GM18505 (cell line): ENCODE results near the gene IRF7.

Experiments
- ATAC-seq: cut with Tn5 transposase; IDR thresholded peaks from one replicate; pipeline ENCODE4 v1.9.1; 2021; ENCODE audit not compliant: unreplicated experiment
- POLR2A ChIP-seq: IDR thresholded peaks from 4 replicates; pipeline ENCODE4 v1.6.1; 2011; ENCODE audit warnings: borderline replicate concordance; ENCODE audit not compliant: insufficient read depth, insufficient read length; ENCODE audit errors: extremely low read depth

Gene IRF7

DNA sequence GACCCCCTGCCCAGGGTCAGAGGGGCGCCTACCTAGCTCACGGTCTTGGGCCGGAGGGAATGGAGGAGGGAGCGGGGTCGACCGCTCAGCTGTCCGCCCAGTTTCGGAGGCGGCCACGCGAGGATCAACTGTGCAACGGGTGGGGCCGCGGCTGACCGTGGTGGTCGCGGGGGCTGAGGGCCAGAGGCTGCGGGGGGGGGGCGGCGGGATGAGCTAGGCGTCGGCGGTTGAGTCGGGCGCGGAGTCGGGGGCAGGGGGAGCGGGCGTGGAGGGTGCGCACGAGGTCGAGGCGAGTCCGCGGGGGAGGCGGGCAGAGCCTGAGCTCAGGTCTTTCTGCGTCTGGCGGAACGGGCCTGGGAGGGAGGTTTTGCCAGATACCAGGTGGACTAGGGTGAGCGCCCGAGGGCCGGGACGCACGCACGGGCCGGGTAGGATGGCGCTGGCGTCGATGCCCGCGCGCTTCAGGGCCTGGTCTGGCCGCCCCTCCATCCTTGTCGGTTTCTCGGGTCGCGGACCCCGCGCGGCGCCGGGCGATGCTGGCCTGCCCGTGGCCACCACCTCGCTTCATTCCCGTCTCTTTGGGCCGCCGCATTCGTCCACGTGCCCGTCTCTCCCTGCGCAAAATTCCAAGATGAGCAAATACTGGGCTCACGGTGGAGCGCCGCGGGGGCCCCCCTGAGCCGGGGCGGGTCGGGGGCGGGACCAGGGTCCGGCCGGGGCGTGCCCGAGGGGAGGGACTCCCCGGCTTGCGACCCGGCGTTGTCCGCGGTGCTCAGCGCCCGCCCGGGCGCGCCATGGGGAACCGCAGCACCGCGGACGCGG lies 21.0 kb upstream of the IRF7 start, which contains the start of gene DRD4:
Gene DRD4, plus strand, starts transcription at position 759 of the 822 bp plus-strand sequence. Its CDS starts 36 bp downstream, at position 795.
- ATAC-seq, result no peak
- TF ChIP-seq POLR2A, result no peak

DNA sequence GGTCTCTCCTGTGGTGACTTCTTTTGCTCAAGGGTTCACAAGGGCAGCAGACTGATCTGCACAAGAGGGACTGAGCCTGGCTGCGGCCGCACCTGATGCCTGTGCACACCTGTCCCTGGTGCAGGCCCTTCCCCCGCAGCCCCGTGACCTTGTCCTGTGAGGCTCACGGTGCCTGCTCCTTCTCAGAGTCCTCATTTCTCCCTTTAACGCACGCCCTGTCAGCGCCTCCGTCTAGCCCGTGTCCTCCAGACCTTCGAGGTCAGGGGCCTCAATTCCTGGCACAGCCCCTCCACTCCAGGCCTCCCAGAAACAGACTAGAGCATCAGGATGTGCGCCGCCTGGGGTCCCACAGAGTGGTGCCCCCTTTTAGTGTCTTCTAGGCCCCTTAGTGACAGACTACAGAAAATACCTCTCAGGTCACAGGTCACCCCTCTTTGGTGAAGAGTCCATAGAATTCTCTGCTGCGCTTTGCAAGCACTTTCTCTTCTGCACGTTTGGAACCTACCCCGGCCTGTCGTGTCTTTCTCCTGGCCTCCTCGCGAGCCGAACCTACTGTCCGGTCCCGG lies 20.3 kb upstream of the IRF7 start:
- TF ChIP-seq POLR2A, result no peak
- ATAC-seq, result no peak

DNA sequence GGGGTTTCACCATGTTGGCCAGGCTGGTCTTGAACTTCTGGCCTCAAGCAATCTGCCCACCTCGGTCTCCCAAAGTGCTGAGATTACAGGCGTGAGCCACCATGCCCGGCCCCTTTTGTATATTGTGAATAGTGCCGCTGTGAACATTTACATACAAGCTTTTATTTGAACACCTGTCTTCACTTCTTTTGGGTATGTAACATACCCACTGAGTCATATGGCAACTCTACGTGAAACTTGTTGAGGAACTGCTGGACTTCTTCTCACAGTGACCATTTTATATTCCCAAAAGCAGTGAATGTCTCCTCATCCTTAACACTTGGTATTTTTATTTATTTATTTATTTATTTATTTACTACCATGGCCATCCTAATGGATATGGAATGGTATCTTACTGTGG lies 15.1 kb upstream of the IRF7 start:
- TF ChIP-seq POLR2A, result no peak
- ATAC-seq, result no peak

DNA sequence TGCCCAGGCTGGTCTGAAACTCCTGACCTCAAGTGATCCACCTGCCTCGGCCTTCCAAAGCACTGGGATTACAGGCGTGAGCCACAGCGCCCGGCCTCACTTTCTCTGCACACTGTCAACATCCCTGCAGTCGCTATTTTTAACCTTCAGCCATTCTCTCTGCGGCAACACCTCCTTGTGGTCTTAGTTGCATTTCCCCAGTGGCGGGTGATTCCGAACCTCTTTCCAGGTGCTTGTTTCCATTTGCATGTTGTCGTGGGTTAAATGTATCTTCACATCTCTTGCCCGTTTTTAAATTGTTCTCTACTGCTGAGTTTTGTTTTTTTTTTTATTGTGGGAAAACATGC lies 13.5 kb upstream of the IRF7 start:
- ATAC-seq, result no peak
- TF ChIP-seq POLR2A, result no peak

DNA sequence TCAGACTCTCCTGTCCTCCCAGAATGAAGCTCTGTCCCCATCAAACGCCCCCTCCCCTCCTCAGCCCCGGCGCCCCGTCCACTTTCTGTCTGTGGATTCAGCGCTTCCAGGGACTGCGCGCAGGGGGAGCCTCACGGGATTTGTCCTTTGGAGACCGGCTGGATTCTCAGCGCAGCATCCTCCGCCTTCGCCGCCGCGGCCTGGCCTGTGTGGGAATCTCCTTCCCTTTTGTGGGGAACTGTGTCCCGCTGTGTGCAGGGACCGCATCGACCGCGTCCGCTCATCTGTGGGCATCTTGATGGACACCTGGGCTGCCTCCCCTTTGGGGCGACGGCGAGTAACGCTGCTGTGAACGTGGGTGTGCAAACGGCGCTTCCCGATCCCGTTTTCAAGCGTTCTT lies 12.3 kb upstream of the IRF7 start:
- TF ChIP-seq POLR2A, result no peak
- no peak for ATAC-seq

DNA sequence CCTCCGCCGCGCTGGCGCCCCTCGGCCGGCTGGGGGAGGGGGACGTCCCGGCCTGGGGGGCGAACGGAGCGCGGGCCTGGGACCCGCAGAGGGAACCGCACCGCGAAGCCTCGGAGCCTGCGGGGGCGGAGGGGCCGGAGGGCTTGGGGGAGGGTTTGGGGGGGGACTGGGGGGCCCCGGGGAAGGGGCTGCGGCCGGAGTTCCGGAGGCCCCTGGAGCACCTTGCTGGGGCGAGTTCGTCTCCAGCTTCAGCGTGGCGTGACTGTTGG lies 11.5 kb upstream of the IRF7 start:
- no peak for ATAC-seq
- TF ChIP-seq POLR2A, result no peak

DNA sequence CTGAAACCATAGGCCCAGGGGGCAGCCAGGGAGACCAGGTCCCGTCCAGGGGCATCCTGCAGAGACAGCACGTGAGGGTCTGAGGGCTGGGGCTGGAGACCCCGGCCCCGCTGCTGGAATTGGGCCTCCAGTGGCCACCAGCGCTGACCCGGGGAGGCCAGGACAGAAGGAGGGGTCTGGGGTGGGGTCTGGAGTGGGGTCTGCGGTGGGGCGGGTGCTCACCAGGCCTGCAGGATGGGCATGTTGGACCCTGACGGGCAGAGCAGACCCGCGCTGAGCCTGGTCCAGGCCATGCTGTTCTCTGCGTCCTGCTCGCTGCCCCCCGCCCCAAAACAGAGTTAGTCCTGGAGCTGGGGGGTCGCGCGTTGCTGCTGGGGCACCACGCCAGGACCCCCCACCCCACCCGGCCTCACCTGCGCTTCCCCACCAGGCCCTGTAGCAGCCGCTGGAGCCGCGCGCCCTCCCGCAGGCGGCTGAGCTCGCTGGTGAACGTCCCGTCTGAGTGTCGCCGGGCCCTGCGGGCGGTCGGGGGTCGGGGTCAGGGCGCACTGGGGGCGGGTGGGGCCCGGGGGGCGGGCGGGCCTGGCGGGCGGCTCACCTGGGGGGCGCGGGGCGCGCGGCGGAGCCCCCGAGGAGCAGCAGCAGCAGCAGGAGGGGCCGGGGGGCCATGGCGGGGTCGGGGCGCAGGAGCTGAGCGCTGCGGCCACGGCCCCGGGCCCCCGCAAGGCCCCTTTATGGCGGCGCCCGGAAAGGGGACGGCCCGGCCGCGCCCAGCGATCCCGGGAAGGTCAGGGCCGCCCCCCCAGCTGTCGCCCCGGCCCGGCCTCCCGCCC lies 10.9 kb upstream of the IRF7 start, which contains the start of gene SCT:
Gene SCT, minus strand, starts transcription at position 707 of the 833 bp plus-strand sequence. Its CDS starts 38 bp downstream, at position 669.
- no peak for TF ChIP-seq POLR2A
- no peak for ATAC-seq

DNA sequence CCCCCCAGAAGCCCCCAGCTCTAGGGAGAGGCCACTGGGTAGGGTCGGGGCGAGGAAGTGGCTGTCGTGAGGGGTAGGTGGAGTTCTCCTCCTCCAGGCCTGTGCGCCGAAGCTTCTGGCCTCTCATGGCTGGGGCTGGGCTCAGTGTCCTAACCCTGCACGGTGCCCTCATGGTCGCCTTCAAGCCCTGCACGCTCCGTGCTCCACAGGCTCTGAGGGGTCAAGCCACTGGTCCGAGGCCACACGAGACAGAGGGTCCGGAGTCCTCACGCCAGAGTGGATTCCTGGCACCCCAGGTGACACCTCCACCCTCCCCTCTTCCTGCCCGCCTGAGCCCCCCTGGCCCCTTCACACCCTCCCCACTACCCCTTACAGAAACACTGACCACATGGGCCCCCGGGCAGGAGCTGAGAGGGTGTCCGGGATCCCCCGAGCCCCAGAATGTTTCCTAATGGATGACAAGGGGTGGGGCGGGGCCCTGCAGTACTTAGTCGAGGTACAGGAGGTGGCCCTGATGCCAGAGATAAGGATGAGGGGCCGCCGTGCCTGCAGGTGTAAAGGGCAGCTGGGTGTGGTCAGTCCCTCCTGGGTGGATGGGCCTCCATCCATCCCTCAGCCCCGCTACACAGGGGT lies 10.0 kb upstream of the IRF7 start:
- no peak for TF ChIP-seq POLR2A

DNA sequence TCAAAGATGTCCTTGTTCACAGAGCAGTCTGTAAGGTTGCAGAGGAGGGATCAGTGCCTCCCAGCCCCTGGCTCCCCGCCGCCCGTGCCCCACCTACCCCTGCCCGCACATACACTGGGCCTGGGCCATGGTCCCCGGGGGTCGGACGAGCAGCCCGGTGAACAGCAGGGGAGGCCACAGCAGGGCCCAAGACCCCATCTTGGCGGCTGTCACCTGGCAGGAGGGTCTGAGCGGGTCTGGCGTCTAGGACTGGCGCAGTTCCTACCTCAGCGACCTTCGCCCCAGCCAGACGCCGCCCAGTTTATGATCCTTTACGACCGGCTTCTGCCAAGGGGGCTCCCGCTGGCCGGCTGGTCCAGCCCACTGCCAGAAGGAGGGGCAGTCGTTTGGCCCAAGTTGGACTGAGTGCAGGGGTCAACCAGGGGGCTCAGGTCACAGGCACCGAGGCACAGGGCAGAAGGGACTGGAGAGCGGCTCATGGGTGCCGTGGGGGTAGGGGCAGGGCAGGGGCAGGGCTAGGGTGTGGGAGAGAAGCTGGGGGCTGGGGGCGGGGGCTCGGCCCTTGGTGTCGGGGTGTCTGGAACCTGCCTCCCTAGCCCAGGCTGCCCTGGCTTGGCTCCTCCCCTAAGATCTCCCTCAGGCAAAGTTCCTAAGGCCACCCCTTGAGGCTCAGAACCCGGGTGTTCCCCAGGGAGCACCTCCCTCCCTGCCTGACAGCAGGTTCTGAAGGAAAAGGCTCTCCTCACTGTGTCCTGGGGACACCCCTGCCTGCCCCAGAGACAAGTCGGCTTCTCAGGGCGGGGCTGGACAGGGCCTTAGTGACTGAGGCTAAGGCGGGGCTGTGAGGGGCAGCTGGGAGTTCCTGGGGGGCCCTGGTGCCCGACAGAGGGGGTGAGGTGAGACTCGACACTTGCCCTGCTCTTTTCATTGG lies 9.2 kb upstream of the IRF7 start, which contains the start of gene CDHR5:
Gene CDHR5, minus strand, starts transcription at position 251 of the 931 bp plus-strand sequence. Its CDS starts 53 bp downstream, at position 198.
- no peak for ATAC-seq
- TF ChIP-seq POLR2A, result no peak

More for the DNA sequence above, 10.0 kb upstream of the IRF7 start:
- no peak for ATAC-seq

DNA sequence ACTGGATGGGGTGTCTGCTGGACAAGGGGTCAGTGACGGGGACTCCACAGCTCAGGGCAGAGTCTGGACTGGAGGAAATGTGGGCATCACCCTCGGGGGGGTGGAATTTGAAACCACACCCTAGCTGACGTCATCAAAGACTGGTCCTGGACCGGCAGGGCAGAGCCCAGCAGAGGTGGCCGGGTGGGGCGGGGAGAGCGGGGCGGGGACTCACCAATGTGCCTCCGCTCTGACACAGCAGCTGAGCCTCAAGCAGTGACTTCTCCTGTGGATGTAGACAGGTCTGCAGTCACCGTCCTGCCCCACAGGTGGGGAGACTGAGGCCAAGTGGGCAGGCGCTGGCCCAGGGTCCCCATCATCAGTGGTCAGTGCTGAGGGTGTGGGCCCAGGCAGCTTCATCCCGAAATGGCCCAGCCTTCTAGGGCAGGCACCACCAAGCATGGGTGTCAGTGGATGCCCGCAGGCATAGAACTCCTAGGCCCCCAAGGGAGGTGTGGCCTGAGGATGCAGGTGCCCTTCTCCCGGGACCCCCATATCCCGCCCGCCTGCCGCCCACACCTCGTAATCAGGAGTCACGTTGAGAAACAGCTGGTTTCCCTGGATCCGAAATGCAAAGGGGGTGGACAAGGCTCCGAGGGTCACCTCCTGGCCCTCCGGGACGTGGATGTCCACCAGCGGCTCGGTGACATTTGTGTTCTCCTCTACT lies 8.4 kb upstream of the IRF7 start:
- no peak for ATAC-seq
- no peak for TF ChIP-seq POLR2A

DNA sequence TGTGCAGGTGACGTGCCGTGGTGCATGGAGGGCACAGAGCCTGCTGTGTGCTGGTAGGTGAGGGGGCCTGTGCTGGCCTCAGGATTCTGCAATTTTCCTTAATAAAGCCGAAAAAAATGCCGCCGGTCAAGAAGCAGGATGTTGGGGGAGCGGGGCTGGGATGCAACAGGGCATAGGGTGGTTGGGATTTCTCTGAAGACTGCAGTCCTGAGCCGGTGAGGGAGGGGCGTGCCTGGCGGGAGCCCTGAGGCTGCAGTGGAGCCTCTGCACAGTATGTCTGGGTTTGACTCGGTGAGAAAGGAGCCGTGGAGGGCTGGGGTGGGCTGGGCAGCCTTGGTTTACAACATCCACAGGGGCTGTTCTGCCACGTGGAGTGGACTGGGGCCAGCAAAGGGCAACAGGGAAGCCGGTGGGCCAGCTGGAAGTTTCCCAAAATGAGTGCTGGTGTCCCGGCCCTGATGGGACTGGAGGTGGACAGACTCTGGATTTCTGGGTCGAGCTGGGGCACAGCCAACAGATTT lies 7.7 kb upstream of the IRF7 start:
- TF ChIP-seq POLR2A, result no peak
- ATAC-seq, result no peak

DNA sequence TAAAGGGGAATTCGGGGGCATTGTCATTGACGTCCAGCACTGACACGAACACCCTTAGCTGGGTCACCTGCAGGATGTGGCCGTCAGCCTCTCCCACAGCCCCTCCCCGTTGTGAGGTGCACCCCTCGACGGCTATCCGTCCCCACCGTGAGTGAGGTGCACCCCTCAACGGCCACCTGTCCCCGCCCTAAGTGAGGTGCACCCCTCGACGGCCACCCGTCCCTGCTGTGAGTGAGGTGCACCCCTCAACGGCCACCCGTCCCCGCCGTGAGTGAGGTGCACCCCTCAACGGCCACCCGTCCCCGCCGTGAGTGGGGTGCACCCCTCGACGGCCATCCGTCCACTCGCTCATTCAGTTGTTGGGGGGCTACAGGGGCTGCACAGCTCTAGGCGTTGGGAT lies 6.1 kb upstream of the IRF7 start:
- no peak for ATAC-seq
- no peak for TF ChIP-seq POLR2A
